Calu3 (cell line): ENCODE measurements around the gene CLEC4M. TPM values are rescaled to one million over a fixed set of nuclear protein-coding genes. Genes with fewer than 3 reads are reported as not detected.

ENCODE experiments used
- BruUV-seq: library from RNA; stranded (reverse); fragments of 400-500 nt; replicated peaks from 2 replicates; lab custom pipeline; 2021; lab: Mats Ljungman, UMichigan
- CTCF ChIA-PET: fragments of 300-600 bp; sonication (Branson Sonifier 250); formaldehyde crosslinking; loops from one replicate; lab custom pipeline; 2022; ENCODE audit warnings: antibody characterized with exemption; lab: Charles Lee
- DNase-seq: peaks from one replicate; pipeline ENCODE4 v3.0.0; 2022
- H3K27ac Mint-ChIP-seq: one replicate; pipeline ENCODE4 v1.8.0; 2022; ENCODE audit warnings: mixed read lengths; ENCODE audit not compliant: unreplicated experiment
- H3K27me3 Mint-ChIP-seq: one replicate; pipeline ENCODE4 v1.8.0; 2022; ENCODE audit warnings: mixed read lengths; ENCODE audit not compliant: unreplicated experiment
- H3K36me3 Mint-ChIP-seq: one replicate; pipeline ENCODE4 v1.8.0; 2022; ENCODE audit warnings: mild to moderate bottlenecking, moderate library complexity, mixed read lengths; ENCODE audit not compliant: insufficient read depth, unreplicated experiment
- H3K4me1 Mint-ChIP-seq: one replicate; pipeline ENCODE4 v1.8.0; 2022; ENCODE audit warnings: mild to moderate bottlenecking, low read depth, mixed read lengths; ENCODE audit not compliant: unreplicated experiment
- H3K4me3 Mint-ChIP-seq: one replicate; pipeline ENCODE4 v1.8.0; 2022; ENCODE audit warnings: mild to moderate bottlenecking, low read depth, moderate library complexity, mixed read lengths; ENCODE audit not compliant: unreplicated experiment
- H3K9me3 Mint-ChIP-seq: one replicate; pipeline ENCODE4 v1.8.0; 2022; ENCODE audit warnings: low read depth, mixed read lengths; ENCODE audit not compliant: unreplicated experiment
- intact Hi-C: fragments of 100-400 bp; cut with micrococcal nuclease; formaldehyde crosslinking; loops from one replicate; pipeline ENCODE4 v1.10.0; 2022; ENCODE audit not compliant: unreplicated experiment
- total RNA-seq: library from RNA; stranded (reverse); gene quantifications from 2 replicates; pipeline ENCODE4 v1.2.3, GENCODE V29; 2022
- TF ChIP-seq, protein P1 (sequence below): fragments of 200-600 bp; IDR thresholded peaks from one replicate; pipeline ENCODE4 v1.8.0; 2022; ENCODE audit warnings: antibody characterized with exemption; ENCODE audit not compliant: unreplicated experiment

CLEC4M gene
- total RNA-seq, 1 experiment from 2014 or later = not detected

DNA sequence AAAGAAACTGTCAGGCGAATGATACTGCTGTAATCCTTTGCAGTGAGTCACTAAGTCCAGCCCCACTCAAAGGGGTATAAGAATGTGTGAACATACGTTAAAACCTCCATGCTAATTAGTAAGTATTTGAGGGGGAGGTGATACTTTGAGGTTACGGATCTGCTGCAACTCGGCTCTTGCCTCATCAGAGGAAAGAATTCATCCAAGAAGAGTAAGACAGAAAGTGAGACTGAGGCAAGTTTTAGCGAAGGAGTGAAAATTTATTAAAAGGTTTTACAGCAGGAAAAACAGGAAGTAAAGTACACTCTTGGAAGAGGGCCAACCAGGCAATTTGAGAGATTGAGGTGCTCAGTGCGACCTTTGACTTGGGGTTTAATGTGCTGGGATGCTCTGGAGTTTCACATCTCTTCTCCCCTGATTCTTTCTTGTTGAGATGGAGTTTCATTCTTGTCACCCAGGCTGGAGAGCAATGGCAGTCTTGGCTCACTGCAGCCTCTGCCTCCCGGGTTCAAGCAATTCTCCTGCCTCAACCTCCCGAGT lies 9.8 kb downstream of the CLEC4M start:
- intact Hi-C loops = no loop called here
- peaks cover 10% of the 10 kb centered on the region for H3K4me1 Mint-ChIP-seq
- TF ChIP-seq, protein P1, sequence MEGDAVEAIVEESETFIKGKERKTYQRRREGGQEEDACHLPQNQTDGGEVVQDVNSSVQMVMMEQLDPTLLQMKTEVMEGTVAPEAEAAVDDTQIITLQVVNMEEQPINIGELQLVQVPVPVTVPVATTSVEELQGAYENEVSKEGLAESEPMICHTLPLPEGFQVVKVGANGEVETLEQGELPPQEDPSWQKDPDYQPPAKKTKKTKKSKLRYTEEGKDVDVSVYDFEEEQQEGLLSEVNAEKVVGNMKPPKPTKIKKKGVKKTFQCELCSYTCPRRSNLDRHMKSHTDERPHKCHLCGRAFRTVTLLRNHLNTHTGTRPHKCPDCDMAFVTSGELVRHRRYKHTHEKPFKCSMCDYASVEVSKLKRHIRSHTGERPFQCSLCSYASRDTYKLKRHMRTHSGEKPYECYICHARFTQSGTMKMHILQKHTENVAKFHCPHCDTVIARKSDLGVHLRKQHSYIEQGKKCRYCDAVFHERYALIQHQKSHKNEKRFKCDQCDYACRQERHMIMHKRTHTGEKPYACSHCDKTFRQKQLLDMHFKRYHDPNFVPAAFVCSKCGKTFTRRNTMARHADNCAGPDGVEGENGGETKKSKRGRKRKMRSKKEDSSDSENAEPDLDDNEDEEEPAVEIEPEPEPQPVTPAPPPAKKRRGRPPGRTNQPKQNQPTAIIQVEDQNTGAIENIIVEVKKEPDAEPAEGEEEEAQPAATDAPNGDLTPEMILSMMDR = no peak
- no peaks in the 10 kb centered on the region for H3K36me3 Mint-ChIP-seq
- BruUV-seq = no TSS peak
- H3K4me3 Mint-ChIP-seq = peak overlapping the region; percentile 16
- no peak overlapping the region for H3K27ac Mint-ChIP-seq
- CTCF ChIA-PET = no interaction called here
- no peaks in the 10 kb centered on the region for H3K9me3 Mint-ChIP-seq
- H3K27me3 Mint-ChIP-seq = peaks cover 71% of the 10 kb centered on the region
- no peak for DNase-seq

DNA sequence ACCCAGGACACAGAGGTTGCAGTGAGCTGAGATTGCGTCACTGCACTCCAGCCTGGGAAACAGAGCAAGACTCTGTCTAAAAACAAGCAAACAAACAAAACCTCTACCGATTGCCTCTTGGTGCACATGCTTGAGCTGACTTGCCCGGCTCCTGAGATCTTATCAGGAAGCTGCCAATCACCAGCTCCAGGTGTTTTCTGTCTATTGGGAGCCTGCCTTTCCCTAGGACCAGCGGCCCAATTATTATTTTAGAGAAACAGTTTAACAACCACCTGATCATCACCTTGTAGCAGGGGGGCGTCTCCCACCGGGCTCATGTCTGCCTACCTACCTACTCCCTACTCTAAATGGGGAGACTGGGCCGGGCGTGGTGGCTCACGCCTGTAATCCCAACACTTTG lies 10.8 kb downstream of the CLEC4M start:
- no peak overlapping the region for H3K27ac Mint-ChIP-seq
- peaks cover 10% of the 10 kb centered on the region for H3K4me1 Mint-ChIP-seq
- H3K27me3 Mint-ChIP-seq = peaks cover 70% of the 10 kb centered on the region
- H3K9me3 Mint-ChIP-seq = no peaks in the 10 kb centered on the region
- no TSS peak for BruUV-seq
- intact Hi-C loops = no loop called here
- no peak overlapping the region for H3K4me3 Mint-ChIP-seq
- DNase-seq = no peak
- CTCF ChIA-PET = no interaction called here
- TF ChIP-seq, protein P1 = no peak
- H3K36me3 Mint-ChIP-seq = no peaks in the 10 kb centered on the region

DNA sequence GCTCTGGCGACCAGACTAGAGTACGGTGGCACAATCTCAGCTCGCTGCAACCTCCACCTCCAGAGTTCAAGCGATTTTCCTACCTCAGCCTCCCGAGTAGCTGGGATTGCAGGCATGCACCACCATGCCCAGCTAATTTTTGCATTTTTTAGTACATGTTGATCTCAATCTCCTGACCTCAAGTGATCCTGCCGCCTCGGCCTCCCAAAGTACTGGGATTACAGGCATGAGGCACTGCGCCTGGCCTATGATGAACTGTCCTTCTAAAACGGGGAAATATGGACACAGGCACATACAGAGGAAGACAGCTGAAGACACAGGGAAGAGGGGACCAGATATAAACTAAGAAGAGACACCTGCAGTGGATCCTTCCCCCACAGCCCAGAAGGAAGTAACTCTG lies 12.7 kb downstream of the CLEC4M start:
- H3K4me1 Mint-ChIP-seq = peaks cover 10% of the 10 kb centered on the region
- H3K4me3 Mint-ChIP-seq = no peak overlapping the region
- H3K27ac Mint-ChIP-seq = no peak overlapping the region
- CTCF ChIA-PET = no interaction called here
- intact Hi-C loops = no loop called here
- TF ChIP-seq, protein P1 = no peak
- H3K36me3 Mint-ChIP-seq = no peaks in the 10 kb centered on the region
- peaks cover 77% of the 10 kb centered on the region for H3K27me3 Mint-ChIP-seq
- BruUV-seq = no TSS peak
- H3K9me3 Mint-ChIP-seq = no peaks in the 10 kb centered on the region
- no peak for DNase-seq

DNA sequence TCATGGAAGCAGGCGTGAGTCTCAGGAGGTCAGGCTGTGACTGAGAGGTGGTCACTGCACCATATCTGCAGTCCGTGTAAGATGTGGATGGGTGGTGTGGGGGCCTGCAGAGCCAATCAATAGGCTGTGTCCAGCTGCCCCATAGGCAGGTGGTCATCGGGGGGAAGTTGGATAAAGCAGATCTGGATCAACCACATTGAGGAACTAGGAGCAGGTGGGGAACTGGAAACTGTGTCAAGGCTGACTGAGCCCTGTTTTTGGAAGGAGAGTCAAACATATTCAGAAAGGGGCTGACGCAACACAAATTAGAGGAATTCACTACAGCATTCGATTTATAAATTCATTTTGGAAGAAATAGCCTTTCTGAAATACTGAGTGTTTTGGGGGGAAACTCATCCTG lies 15.0 kb downstream of the CLEC4M start:
- H3K4me3 Mint-ChIP-seq = no peak overlapping the region
- H3K27me3 Mint-ChIP-seq = peaks cover 81% of the 10 kb centered on the region
- TF ChIP-seq, protein P1 = no peak
- H3K9me3 Mint-ChIP-seq = no peaks in the 10 kb centered on the region
- no peaks in the 10 kb centered on the region for H3K36me3 Mint-ChIP-seq
- no peak for DNase-seq
- H3K4me1 Mint-ChIP-seq = peaks cover 2% of the 10 kb centered on the region
- intact Hi-C loops = no loop called here
- no peak overlapping the region for H3K27ac Mint-ChIP-seq
- BruUV-seq = no TSS peak
- CTCF ChIA-PET = no interaction called here
